A204.1 (cell line): ENCODE data around the gene PRRC2C.

Source experiments
- FAIRE-seq: peaks from 2 replicates; lab custom pipeline; 2012; peaks lifted over from hg19 to GRCh38; lab: Jason Lieb, UNC

Gene PRRC2C

DNA sequence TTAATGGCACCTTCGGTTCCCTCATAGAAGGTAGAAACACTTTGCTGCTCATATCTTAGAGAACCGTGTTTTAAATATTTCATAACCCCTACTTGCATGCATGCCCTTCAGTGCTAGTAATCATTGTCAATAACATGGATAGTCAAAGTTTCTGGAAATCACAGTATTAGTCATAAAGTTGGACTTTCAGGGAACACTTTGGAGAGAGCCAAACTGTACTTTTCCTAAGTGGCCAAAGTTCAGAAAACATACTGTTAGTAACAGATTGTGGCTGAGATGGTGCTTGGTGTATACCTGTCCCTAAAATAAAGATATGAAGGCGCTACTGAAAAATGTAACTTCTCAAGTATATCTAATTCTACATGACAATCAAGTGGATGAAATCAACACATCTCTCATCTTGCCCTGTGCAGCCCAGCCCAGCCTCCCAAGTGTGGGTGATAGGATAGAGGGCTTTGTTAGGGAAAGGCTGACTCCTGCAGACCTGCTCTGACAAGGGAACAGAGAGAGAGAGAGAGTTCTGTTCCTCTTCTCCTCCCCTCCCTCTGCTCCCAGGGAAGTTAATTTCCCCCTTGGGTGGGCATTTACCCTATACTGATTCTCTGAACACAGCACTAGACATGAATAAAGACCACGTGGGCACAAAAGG lies 152.7 kb downstream of the PRRC2C start:
- FAIRE-seq: no peak

DNA sequence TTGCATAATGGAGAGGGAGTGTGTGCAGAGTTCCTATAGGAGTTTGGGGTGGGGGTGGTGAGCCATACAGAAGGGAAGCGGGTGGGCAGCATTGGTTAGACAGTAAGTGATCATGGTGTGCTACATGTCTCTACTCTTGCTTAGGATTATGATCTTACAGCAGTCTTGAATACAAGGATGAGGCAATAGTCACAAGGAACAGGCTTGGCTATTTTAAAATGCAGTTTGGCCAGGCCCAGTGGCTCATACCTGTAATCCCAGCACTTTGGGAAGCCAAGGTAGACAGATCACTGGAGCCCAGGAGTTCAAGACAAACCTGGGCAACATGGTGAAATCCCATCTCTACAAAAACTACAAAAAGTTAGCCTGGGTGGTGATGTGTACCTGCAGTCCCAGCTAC lies 154.9 kb downstream of the PRRC2C start:
- no peak for FAIRE-seq

GRCh38 chr1:171641076-171641864 lies 155.9 kb downstream of the PRRC2C start:
- no peak for FAIRE-seq

DNA sequence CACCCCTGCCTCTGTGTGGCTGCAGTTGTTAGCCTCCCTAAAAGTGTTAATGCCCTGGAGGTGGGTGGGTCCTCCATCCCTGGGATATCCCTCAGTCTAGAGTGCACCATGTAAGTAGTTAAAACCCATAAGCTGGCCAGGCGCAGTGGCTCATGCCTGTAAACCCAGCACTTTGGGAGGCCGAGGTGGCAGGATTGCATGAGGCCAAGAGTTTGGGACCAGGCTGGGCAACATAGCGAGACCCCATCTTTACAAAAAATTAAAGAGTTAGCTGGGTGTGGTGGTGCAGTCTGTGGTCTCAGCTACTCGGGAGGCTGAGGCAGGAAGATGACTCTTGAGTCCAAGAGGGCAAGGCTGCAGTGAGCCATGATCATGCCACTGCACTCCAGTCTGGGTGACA lies 156.9 kb downstream of the PRRC2C start:
- FAIRE-seq: no peak
